Stimulated activated naive CD4-positive, alpha-beta T cell treated with Interleukin-2 at 50 U/mL for 16 hours (primary cell): ENCODE results near the gene IFITM5.
A peak's percentile ranks its signal among the peaks of the same experiment; 100 is the strongest.

Experiments
- DNase-seq: peaks from one replicate; lab custom pipeline; 2025; lab: John Stamatoyannopoulos, UW

IFITM5 gene

GRCh38 chr11:295351-296170, 3.8 kb downstream of the IFITM5 start:
- DNase-seq: no peak

- DNase-seq: no peak
Observed at GRCh38 chr11:294780-295179, 4.5 kb downstream of the IFITM5 start.

GRCh38 chr11:293852-294661, 5.3 kb downstream of the IFITM5 start:
- DNase-seq: no peak

GRCh38 chr11:293271-293851, 6.0 kb downstream of the IFITM5 start:
- DNase-seq: no peak

GRCh38 chr11:292211-293121, 6.9 kb downstream of the IFITM5 start:
- no peak for DNase-seq

GRCh38 chr11:291281-292210, 7.8 kb downstream of the IFITM5 start:
- DNase-seq: no peak

- no peak for DNase-seq
Observed at GRCh38 chr11:290621-291231, 8.6 kb downstream of the IFITM5 start.

GRCh38 chr11:289712-290620, 9.4 kb downstream of the IFITM5 start:
- DNase-seq: no peak

GRCh38 chr11:289398-289711, 10.0 kb downstream of the IFITM5 start:
- no peak for DNase-seq

- peak; percentile 51 for DNase-seq
Observed at GRCh38 chr11:288478-289397, 10.6 kb downstream of the IFITM5 start, which contains the start of gene PGGHG. Gene PGGHG, plus strand, starts transcription at chr11:289126. Its CDS starts 691 bp downstream, at chr11:289817.

- DNase-seq: peak; percentile 57
Observed at GRCh38 chr11:287821-288477, 11.4 kb downstream of the IFITM5 start.

- DNase-seq: peak; percentile 66
Observed at GRCh38 chr11:286977-287820, 12.1 kb downstream of the IFITM5 start.

GRCh38 chr11:285894-286220, 13.5 kb downstream of the IFITM5 start:
- DNase-seq: no peak

- DNase-seq: no peak
Observed at GRCh38 chr11:285021-285893, 14.1 kb downstream of the IFITM5 start.

- no peak for DNase-seq
Observed at GRCh38 chr11:284105-285020, 15.0 kb downstream of the IFITM5 start.
